GM18909 (cell line): ENCODE results near the gene CACNG7.
"Not testable (repeated sequence)": the region's sequence is repeated elsewhere in the genome, so short reads cannot be mapped to it uniquely, and the experiment has no call there.

Experiments used
- ATAC-seq: cut with Tn5 transposase; IDR thresholded peaks from one replicate; pipeline ENCODE4 v1.9.1; 2021; ENCODE audit warnings: mild to moderate bottlenecking; ENCODE audit not compliant: unreplicated experiment, poor library complexity

Gene CACNG7

GRCh38 chr19:53945998-53946397 is 36.9 kb downstream of the CACNG7 start:
- ATAC-seq = no peak

GRCh38 chr19:53947624-53948023 is 38.5 kb downstream of the CACNG7 start:
- ATAC-seq = no peak

- ATAC-seq = not testable (repeated sequence)
Measured at GRCh38 chr19:53948611-53949010, 39.5 kb downstream of the CACNG7 start.

GRCh38 chr19:53951436-53951835 is 42.4 kb downstream of the CACNG7 start:
- ATAC-seq = no peak

GRCh38 chr19:53951947-53952346 is 42.9 kb downstream of the CACNG7 start:
- ATAC-seq = no peak

- ATAC-seq = no peak
Measured at GRCh38 chr19:53953383-53953782, 44.3 kb downstream of the CACNG7 start.

GRCh38 chr19:53957448-53958167 is 48.5 kb downstream of the CACNG7 start:
- ATAC-seq = no peak

- ATAC-seq = no peak
Measured at GRCh38 chr19:53958168-53958571, 49.1 kb downstream of the CACNG7 start.

- ATAC-seq = no peak
Measured at GRCh38 chr19:53958823-53959757, 50.0 kb downstream of the CACNG7 start.

GRCh38 chr19:53960187-53960586 is 51.1 kb downstream of the CACNG7 start:
- ATAC-seq = no peak

- no peak for ATAC-seq
Measured at GRCh38 chr19:53960886-53961285, 51.8 kb downstream of the CACNG7 start.

GRCh38 chr19:53961523-53962356 is 52.7 kb downstream of the CACNG7 start:
- ATAC-seq = no peak

- ATAC-seq = no peak
Measured at GRCh38 chr19:53962887-53963431, 53.9 kb downstream of the CACNG7 start, which contains the start of gene CACNG8. Gene CACNG8 (plus strand): TSS chr19:53962937.

GRCh38 chr19:53965091-53965490 is 56.0 kb downstream of the CACNG7 start:
- ATAC-seq = no peak

- ATAC-seq = no peak
Measured at GRCh38 chr19:53966931-53967330, 57.9 kb downstream of the CACNG7 start.

- ATAC-seq = no peak
Measured at GRCh38 chr19:53969366-53969765, 60.3 kb downstream of the CACNG7 start.

GRCh38 chr19:53971673-53972072 is 62.6 kb downstream of the CACNG7 start:
- ATAC-seq = no peak

GRCh38 chr19:53977429-53977990 is 68.4 kb downstream of the CACNG7 start:
- no peak for ATAC-seq

GRCh38 chr19:53977991-53978731 is 69.1 kb downstream of the CACNG7 start:
- no peak for ATAC-seq
